K562 (cell line): ENCODE measurements around the gene FES. TPM values are rescaled to one million over a fixed set of nuclear protein-coding genes. Genes with fewer than 3 reads are reported as not detected.
A peak's percentile ranks its signal among the peaks of the same experiment; 100 is the strongest.

Experiments used
- CBX1 ChIP-seq: sonication (generic); IDR thresholded peaks from 2 replicates; pipeline ENCODE4 v1.6.1; 2016; ENCODE audit warnings: antibody characterized with exemption, low read depth, mild to moderate bottlenecking
- DNMT1 ChIP-seq: fragments of 450-650 bp; IDR thresholded peaks from 2 replicates; pipeline ENCODE4 v1.6.1; 2016; ENCODE audit warnings: antibody characterized with exemption, mild to moderate bottlenecking
- ETS1 ChIP-seq: conservative IDR thresholded peaks from 2 replicates; pipeline ENCODE4 v1.6.1; 2011; ENCODE audit warnings: low read depth, mild to moderate bottlenecking, low read length; ENCODE audit not compliant: control insufficient read depth
- KHSRP ChIP-seq: fragments of 450-650 bp; IDR thresholded peaks from 2 replicates; pipeline ENCODE4 v1.6.1; 2017
- KLF10 ChIP-seq: fragments of 250-450 bp; sonication (Bioruptor Pico); IDR thresholded peaks from 2 replicates; pipeline ENCODE4 v1.6.1; 2021; ENCODE audit warnings: matching md5 sums
- NRF1 ChIP-seq, 2 experiments: fragments of 450-650 bp; IDR thresholded peaks in 1 of 2; conservative IDR thresholded peaks in 1 of 2; 2 replicates each; pipeline ENCODE4 v1.6.1; 2014; ENCODE audit warnings: mild to moderate bottlenecking in 2 of 2
- RERE ChIP-seq: sonication (generic); formaldehyde crosslinking; IDR thresholded peaks from 2 replicates; pipeline ENCODE4 v1.8.0; 2023; ENCODE audit warnings: missing genetic modification reagents, mild to moderate bottlenecking, borderline replicate concordance
- TARDBP ChIP-seq: fragments of 450-650 bp; IDR thresholded peaks from 2 replicates; pipeline ENCODE4 v1.6.1; 2016
- ZNF639 ChIP-seq, 2 experiments: fragments of 200-800 bp in 1 of 2; sonication (Bioruptor generic) in 1 of 2; sonication (generic) in 1 of 2; formaldehyde crosslinking in 1 of 2; IDR thresholded peaks in 1 of 2; conservative IDR thresholded peaks in 1 of 2; 2 replicates each; pipeline versions ENCODE4 v1.5.0 to v1.6.1; 2016 to 2020; ENCODE audit warnings: missing compliant biosample characterization in 1 of 2, missing genetic modification characterization in 1 of 2, missing genetic modification reagents in 1 of 2
- polyA plus RNA-seq, 8 experiments: library from polyadenylated mRNA; depleted of rRNA in 4 of 8; stranded (reverse) in 5 of 8; unstranded in 3 of 8; fragments of >200 nt; fragmentation: Nextera tagmentation in 2 of 8; fragmentation: Illumina TruSeq in 1 of 8; extraction: Ambion mirVana in 2 of 8; extraction: Trizol in 1 of 8; gene quantifications; 2 replicates each; pipeline versions ENCODE4 v1.2.1 to v1.2.3, GENCODE V29; 2011 to 2014; ENCODE audit warnings: inconsistent platforms in 1 of 8, missing spikeins in 1 of 8
- total RNA-seq, 7 experiments: library from RNA; depleted of rRNA in 6 of 7; stranded (reverse); fragments of >200 nt in 6 of 7; fragmentation: Illumina TruSeq in 2 of 7; extraction: Trizol in 2 of 7; gene quantifications; 2 replicates each; pipeline versions ENCODE4 v1.2.1 to v1.2.3, GENCODE V29; 2011 to 2021; ENCODE audit warnings: low replicate concordance in 1 of 7
- TF ChIP-seq, protein P1 (sequence below): sonication (generic); formaldehyde crosslinking; IDR thresholded peaks from 2 replicates; pipeline ENCODE4 v1.8.0; 2023; ENCODE audit warnings: mild to moderate bottlenecking, missing genetic modification reagents
- TF ChIP-seq, protein P2 (sequence below), 2 experiments: IDR thresholded peaks; 2 replicates each; pipeline ENCODE4 v1.6.1; 2012; ENCODE audit warnings: improper control_type of control experiment in 2 of 2, low read depth in 2 of 2, low read length in 2 of 2, borderline replicate concordance in 1 of 2

FES gene
- total and polyA plus RNA-seq, 9 of the 15 experiments (the other 6 are each of a cell fraction or from before 2014, with no cell fraction given) = 0.38 to 2.6 (median 0.82) TPM

DNA sequence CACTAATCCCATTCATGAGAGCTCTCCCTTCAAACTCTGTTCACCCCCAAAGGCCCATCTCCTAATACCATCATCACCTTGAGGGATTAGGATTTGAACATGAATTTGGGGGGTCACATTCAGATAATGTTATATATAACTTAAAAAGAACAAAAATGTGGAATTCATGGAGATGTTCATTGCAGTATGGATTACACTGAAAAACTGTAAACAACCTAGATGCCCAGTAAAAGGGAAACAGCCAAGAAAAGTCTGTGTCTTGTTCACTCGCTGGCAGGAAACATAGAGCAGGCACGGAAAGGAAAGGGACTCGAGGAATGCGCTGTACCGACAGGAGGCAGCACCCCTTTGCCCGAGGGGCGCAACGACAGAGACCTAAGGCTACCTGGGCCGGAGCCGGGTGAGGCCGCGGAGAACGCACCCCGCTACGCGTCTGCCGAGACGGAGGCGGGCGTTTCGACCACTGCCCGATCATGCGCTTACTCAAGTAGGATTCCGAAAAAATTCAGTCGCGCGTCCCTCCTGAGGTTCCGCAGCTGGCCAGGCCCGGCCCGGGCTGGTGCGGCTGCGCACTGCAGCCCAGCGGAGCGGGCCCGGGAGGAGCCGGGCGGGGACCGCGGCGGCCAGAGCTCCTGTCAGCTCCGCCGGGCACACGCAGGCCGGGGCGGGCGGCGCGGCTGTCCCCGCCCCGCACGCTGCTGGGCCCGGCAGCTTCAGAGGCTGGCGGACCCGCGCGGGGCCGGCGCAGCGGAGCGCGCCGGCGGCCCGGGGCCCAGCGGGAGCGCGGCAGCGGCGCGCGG, 17.9 kb downstream of the FES start (continued):
- TF ChIP-seq RERE (no peak), NRF1 (conservative IDR thresholded peaks at IDR 0.05 in 1 of 2, IDR thresholded peaks at IDR 0.05 in 1 of 2) (peak; percentile 91 to 93), ZNF639 (CRISPR knock-in tag; conservative IDR thresholded peaks at IDR 0.05 in 1 of 2, IDR thresholded peaks at IDR 0.05 in 1 of 2) (peak in 1 of 2 experiments; percentile 67; a peak in 2 of 4 replicates), CBX1 (no peak; the same call in 1 of the 2 replicates), TARDBP (peak; percentile 12; the same call in 1 of the 2 replicates), KLF10 (CRISPR knock-in tag) (no peak), DNMT1 (no peak), ETS1 (no peak), KHSRP (no peak)
- TF ChIP-seq, protein P1, sequence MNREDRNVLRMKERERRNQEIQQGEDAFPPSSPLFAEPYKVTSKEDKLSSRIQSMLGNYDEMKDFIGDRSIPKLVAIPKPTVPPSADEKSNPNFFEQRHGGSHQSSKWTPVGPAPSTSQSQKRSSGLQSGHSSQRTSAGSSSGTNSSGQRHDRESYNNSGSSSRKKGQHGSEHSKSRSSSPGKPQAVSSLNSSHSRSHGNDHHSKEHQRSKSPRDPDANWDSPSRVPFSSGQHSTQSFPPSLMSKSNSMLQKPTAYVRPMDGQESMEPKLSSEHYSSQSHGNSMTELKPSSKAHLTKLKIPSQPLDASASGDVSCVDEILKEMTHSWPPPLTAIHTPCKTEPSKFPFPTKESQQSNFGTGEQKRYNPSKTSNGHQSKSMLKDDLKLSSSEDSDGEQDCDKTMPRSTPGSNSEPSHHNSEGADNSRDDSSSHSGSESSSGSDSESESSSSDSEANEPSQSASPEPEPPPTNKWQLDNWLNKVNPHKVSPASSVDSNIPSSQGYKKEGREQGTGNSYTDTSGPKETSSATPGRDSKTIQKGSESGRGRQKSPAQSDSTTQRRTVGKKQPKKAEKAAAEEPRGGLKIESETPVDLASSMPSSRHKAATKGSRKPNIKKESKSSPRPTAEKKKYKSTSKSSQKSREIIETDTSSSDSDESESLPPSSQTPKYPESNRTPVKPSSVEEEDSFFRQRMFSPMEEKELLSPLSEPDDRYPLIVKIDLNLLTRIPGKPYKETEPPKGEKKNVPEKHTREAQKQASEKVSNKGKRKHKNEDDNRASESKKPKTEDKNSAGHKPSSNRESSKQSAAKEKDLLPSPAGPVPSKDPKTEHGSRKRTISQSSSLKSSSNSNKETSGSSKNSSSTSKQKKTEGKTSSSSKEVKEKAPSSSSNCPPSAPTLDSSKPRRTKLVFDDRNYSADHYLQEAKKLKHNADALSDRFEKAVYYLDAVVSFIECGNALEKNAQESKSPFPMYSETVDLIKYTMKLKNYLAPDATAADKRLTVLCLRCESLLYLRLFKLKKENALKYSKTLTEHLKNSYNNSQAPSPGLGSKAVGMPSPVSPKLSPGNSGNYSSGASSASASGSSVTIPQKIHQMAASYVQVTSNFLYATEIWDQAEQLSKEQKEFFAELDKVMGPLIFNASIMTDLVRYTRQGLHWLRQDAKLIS (CRISPR knock-in tag) = peak; percentile 53; the same call in 1 of the 2 replicates
- TF ChIP-seq, protein P2, sequence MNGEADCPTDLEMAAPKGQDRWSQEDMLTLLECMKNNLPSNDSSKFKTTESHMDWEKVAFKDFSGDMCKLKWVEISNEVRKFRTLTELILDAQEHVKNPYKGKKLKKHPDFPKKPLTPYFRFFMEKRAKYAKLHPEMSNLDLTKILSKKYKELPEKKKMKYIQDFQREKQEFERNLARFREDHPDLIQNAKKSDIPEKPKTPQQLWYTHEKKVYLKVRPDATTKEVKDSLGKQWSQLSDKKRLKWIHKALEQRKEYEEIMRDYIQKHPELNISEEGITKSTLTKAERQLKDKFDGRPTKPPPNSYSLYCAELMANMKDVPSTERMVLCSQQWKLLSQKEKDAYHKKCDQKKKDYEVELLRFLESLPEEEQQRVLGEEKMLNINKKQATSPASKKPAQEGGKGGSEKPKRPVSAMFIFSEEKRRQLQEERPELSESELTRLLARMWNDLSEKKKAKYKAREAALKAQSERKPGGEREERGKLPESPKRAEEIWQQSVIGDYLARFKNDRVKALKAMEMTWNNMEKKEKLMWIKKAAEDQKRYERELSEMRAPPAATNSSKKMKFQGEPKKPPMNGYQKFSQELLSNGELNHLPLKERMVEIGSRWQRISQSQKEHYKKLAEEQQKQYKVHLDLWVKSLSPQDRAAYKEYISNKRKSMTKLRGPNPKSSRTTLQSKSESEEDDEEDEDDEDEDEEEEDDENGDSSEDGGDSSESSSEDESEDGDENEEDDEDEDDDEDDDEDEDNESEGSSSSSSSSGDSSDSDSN (IDR thresholded peaks at IDR 0.05; ENCODE audit: borderline replicate concordance in 1 of 2, low read depth in 2 of 2, low read length in 2 of 2) = peak in 1 of 2 experiments; percentile 82; a peak in 2 of 4 replicates
